ENCODE measurements around the gene GBP2.
"Not testable (repeated sequence)": the region's sequence is repeated elsewhere in the genome, so short reads cannot be mapped to it uniquely, and the experiment has no call there.

Gene GBP2

GRCh38 chr1:89085781-89086180 lies 40.1 kb downstream of the GBP2 start:
- no peak for TF ChIP-seq POLR2A (IDR thresholded peaks at IDR 0.05; ENCODE audit: low read depth, low read length)
- TF ChIP-seq TAF1 (IDR thresholded peaks at IDR 0.05; ENCODE audit: borderline replicate concordance, low read depth, low read length), result no peak
- TF ChIP-seq POLR2AphosphoS5 (IDR thresholded peaks at IDR 0.05; ENCODE audit: low read depth, low read length), result no peak
- peak; percentile 13 for DNase-seq (ENCODE audit: insufficient read length)

GRCh38 chr1:89081005-89081404 lies 44.9 kb downstream of the GBP2 start:
- no peak for TF ChIP-seq POLR2A (IDR thresholded peaks at IDR 0.05; ENCODE audit: low read depth, low read length)
- TF ChIP-seq POLR2AphosphoS5 (IDR thresholded peaks at IDR 0.05; ENCODE audit: low read depth, low read length), result no peak
- TF ChIP-seq TAF1 (IDR thresholded peaks at IDR 0.05; ENCODE audit: borderline replicate concordance, low read depth, low read length), result no peak
- DNase-seq (ENCODE audit: insufficient read length) (no peak), FAIRE-seq (peak; percentile 56)

More at GRCh38 chr1:89085781-89086180, 40.1 kb downstream of the GBP2 start:
- peak; percentile 61 for FAIRE-seq

- not testable (repeated sequence) for DNase-seq (ENCODE audit: insufficient read length); FAIRE-seq
Measured at GRCh38 chr1:89080068-89080467, 45.8 kb downstream of the GBP2 start.

- FAIRE-seq, result not testable (repeated sequence)
Measured at GRCh38 chr1:89072466-89073065, 53.3 kb downstream of the GBP2 start.

GRCh38 chr1:89070509-89070908 lies 55.4 kb downstream of the GBP2 start:
- TF ChIP-seq TAF1 (IDR thresholded peaks at IDR 0.05; ENCODE audit: borderline replicate concordance, low read depth, low read length), result no peak
- TF ChIP-seq POLR2A (IDR thresholded peaks at IDR 0.05; ENCODE audit: low read depth, low read length), result no peak
- peak; percentile 70 for FAIRE-seq
- DNase-seq (ENCODE audit: insufficient read length), result no peak

More at GRCh38 chr1:89072466-89073065, 53.3 kb downstream of the GBP2 start:
- not testable (repeated sequence) for DNase-seq (ENCODE audit: insufficient read length)

GRCh38 chr1:89069951-89070350 lies 56.0 kb downstream of the GBP2 start:
- no peak for FAIRE-seq
- DNase-seq (ENCODE audit: insufficient read length), result no peak
- no peak for TF ChIP-seq POLR2A (IDR thresholded peaks at IDR 0.05; ENCODE audit: low read depth, low read length)
- no peak for TF ChIP-seq POLR2AphosphoS5 (IDR thresholded peaks at IDR 0.05; ENCODE audit: low read depth, low read length)
- TF ChIP-seq TAF1 (IDR thresholded peaks at IDR 0.05; ENCODE audit: borderline replicate concordance, low read depth, low read length), result no peak

GRCh38 chr1:89068291-89068690 lies 57.6 kb downstream of the GBP2 start:
- TF ChIP-seq POLR2AphosphoS5 (IDR thresholded peaks at IDR 0.05; ENCODE audit: low read depth, low read length) (no peak), TAF1 (IDR thresholded peaks at IDR 0.05; ENCODE audit: borderline replicate concordance, low read depth, low read length) (no peak), POLR2A (IDR thresholded peaks at IDR 0.05; ENCODE audit: low read depth, low read length) (no peak)
- DNase-seq (ENCODE audit: insufficient read length) (no peak), FAIRE-seq (no peak)

- DNase-seq (ENCODE audit: insufficient read length) (no peak), FAIRE-seq (no peak)
Measured at GRCh38 chr1:89065079-89065868, 60.6 kb downstream of the GBP2 start, which contains the start of gene GBP1. GBP1 (minus strand) TSS chr1:89065208; CDS start chr1:89063234, 1,974 bp downstream.

GRCh38 chr1:89064632-89065031 lies 61.3 kb downstream of the GBP2 start:
- FAIRE-seq (peak; percentile 99), DNase-seq (ENCODE audit: insufficient read length) (no peak)
- TF ChIP-seq TAF1 (IDR thresholded peaks at IDR 0.05; ENCODE audit: borderline replicate concordance, low read depth, low read length) (no peak), POLR2AphosphoS5 (IDR thresholded peaks at IDR 0.05; ENCODE audit: low read depth, low read length) (no peak), POLR2A (IDR thresholded peaks at IDR 0.05; ENCODE audit: low read depth, low read length) (no peak; the same call in 1 of the 2 replicates)

More at GRCh38 chr1:89065079-89065868, 60.6 kb downstream of the GBP2 start, which contains the start of gene GBP1:
- TF ChIP-seq POLR2AphosphoS5 (IDR thresholded peaks at IDR 0.05; ENCODE audit: low read depth, low read length) (no peak), POLR2A (IDR thresholded peaks at IDR 0.05; ENCODE audit: low read depth, low read length) (no peak; the same call in 1 of the 2 replicates), TAF1 (IDR thresholded peaks at IDR 0.05; ENCODE audit: borderline replicate concordance, low read depth, low read length) (no peak)

- DNase-seq (ENCODE audit: insufficient read length) (no peak), FAIRE-seq (no peak)
- TF ChIP-seq POLR2AphosphoS5 (IDR thresholded peaks at IDR 0.05; ENCODE audit: low read depth, low read length), result no peak
- no peak for TF ChIP-seq POLR2A (IDR thresholded peaks at IDR 0.05; ENCODE audit: low read depth, low read length)
- TF ChIP-seq TAF1 (IDR thresholded peaks at IDR 0.05; ENCODE audit: borderline replicate concordance, low read depth, low read length), result no peak
Measured at GRCh38 chr1:89063094-89063493, 62.8 kb downstream of the GBP2 start.

GRCh38 chr1:89060091-89060490 lies 65.8 kb downstream of the GBP2 start:
- TF ChIP-seq POLR2A (IDR thresholded peaks at IDR 0.05; ENCODE audit: low read depth, low read length) (no peak), POLR2AphosphoS5 (IDR thresholded peaks at IDR 0.05; ENCODE audit: low read depth, low read length) (no peak), TAF1 (IDR thresholded peaks at IDR 0.05; ENCODE audit: borderline replicate concordance, low read depth, low read length) (no peak)
- FAIRE-seq, result no peak
- no peak for DNase-seq (ENCODE audit: insufficient read length)

Measured in GM12892 (cell line).